Measurements from ENCODE around the gene PDGFC. TPM values are rescaled to one million over a fixed set of nuclear protein-coding genes. Genes with fewer than 3 reads are reported as not detected.

Gene PDGFC
- total RNA-seq, 2 donors from 2014 or later: 0.40 to 4.8 TPM

DNA sequence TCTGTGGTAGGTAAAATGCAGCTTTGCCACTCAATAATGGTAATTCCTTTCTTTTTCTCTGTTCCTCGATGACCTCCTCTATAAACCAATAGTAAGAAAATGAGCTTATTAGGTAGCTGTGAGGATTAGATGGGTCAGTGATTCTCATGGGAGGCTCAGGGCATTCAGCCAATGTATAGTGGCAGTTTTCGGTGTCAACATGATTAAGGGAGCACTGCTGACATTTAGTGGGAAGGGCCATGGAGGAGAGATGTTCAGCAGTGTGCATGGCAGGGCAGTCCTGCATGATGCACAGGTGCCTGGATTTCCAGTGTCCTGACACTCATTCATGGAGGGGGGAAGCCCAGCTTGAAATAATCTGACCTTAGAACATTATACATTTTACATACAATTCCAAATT lies 232.8 kb downstream of the PDGFC start:
- H3K27me3 Mint-ChIP-seq: no peaks in the 10 kb centered on the region
- no peak for ATAC-seq
- no peak for DNase-seq
- H3K4me3 Mint-ChIP-seq: no peak overlapping the region
- no peaks in the 10 kb centered on the region for H3K4me1 Mint-ChIP-seq
- no peak overlapping the region for H3K27ac Mint-ChIP-seq
- H3K9me3 ChIP-seq (ENCODE audit: control insufficient read depth, low read length, poor library complexity, severe bottlenecking): no peaks in the 10 kb centered on the region
- H3K36me3 Mint-ChIP-seq (ENCODE audit: low read depth): no peaks in the 10 kb centered on the region

DNA sequence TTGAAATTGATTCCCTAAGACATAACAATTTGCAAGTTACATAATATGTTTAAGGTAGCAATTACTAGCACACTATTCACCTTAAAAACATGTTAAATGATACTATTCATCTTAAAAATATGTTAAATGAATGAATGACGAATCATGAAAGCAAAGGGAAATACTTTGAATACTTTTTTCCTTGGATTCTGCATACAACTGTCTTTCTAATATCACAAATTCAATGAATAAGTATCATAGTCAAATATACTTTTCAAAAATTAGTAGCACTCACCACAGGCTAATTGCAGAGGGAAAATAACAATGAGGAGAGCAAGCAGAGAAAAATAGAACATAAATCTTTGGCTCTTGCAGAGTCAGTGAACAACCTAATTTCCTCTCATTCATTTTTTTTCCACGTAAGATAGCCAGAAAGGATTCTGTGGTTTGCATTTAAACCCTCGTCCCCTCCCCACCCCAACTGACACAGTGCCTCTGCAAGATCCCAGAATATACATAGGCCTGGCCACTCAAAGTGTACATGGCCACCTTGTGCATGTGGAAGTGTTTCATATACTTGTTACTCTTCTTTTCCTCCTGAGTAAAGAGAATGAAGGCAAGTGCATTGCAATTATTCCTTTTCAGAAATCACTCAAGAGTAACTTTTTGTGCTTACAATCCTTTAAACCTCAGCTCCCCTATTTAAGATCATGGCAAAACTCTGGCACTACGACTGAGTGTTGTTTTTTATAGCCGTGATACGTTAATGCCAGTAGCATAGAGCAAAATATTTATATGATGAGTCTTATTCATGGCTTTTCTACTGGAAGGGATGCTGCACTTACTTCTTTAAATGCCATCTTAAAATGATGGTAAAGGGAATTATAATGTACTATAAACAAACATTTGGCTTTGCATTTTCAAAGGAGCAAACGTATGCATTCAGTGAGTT lies 236.4 kb downstream of the PDGFC start:
- H3K36me3 Mint-ChIP-seq (ENCODE audit: low read depth): no peaks in the 10 kb centered on the region
- H3K4me1 Mint-ChIP-seq: no peaks in the 10 kb centered on the region
- no peak overlapping the region for H3K27ac Mint-ChIP-seq
- ATAC-seq (no peak), DNase-seq (no peak)
- H3K9me3 ChIP-seq (ENCODE audit: control insufficient read depth, low read length, poor library complexity, severe bottlenecking): no peaks in the 10 kb centered on the region
- H3K4me3 Mint-ChIP-seq: no peak overlapping the region
- no peaks in the 10 kb centered on the region for H3K27me3 Mint-ChIP-seq

DNA sequence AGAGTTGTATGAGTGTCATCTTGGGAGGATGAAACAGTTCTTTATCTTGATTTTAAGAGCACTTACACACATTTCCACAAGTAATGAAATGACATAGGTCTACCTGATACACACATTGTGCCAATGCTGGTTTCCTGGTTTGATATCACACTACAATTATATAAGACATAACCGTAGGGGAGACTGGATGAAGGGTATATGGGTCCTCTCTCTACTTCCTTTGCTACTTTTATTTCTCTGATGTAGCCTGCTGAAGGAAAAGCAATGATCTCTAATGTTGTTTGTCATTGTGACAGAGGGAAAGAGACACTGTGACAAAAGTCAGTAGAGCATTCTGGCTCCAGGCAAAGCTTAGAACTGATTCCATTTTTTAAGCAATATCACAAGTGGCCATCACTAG lies 238.0 kb downstream of the PDGFC start:
- no peak overlapping the region for H3K27ac Mint-ChIP-seq

DNA sequence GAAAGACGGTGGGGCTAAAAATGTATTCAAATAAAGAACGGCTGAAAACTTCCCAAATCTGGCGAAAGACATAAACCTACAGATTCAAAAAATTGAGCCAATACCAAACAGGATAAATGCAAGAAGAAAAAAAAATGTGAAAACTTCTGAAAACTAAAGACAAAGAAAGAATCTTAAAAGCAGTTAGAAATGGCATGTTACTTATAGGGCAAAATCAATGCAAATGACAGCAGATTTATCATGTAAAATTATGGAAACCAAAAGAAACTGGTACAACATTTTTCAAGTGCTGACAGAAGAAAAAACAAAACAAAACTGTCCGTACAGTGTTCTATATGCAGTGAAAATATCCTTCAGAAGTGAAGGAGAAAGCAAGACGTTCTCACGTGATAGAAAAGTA lies 239.0 kb downstream of the PDGFC start:
- Mint-ChIP-seq H3K27ac (no peak overlapping the region), H3K4me3 (no peak overlapping the region), H3K27me3 (no peaks in the 10 kb centered on the region), H3K4me1 (no peaks in the 10 kb centered on the region), H3K36me3 (ENCODE audit: low read depth) (no peaks in the 10 kb centered on the region)
- H3K9me3 ChIP-seq (ENCODE audit: control insufficient read depth, low read length, poor library complexity, severe bottlenecking): no peaks in the 10 kb centered on the region
- no peak for DNase-seq
- ATAC-seq: no peak

More for the DNA sequence above, 238.0 kb downstream of the PDGFC start:
- DNase-seq (no peak), ATAC-seq (no peak)
- H3K4me1 Mint-ChIP-seq: no peaks in the 10 kb centered on the region
- no peaks in the 10 kb centered on the region for H3K9me3 ChIP-seq (ENCODE audit: control insufficient read depth, low read length, poor library complexity, severe bottlenecking)
- no peaks in the 10 kb centered on the region for H3K36me3 Mint-ChIP-seq (ENCODE audit: low read depth)
- no peaks in the 10 kb centered on the region for H3K27me3 Mint-ChIP-seq
- no peak overlapping the region for H3K4me3 Mint-ChIP-seq

DNA sequence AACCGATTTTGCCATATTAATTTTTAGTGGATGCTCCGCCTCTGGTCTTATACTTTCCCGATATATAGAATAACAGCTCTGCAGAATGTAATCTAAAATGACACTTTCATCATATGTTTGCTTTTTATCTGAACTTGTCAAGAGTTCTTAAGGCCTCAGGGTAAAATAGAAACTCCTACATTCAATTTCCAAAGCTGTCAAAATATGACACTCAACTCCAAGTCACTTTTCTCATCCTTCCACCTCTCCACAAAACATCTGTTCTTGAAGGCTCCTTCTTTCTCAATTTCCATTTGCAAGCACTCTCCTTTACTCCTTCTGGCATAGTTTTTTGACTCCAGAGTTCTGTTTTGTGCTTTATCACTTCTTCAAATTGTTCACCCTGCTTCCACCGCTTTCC lies 242.2 kb downstream of the PDGFC start:
- no peaks in the 10 kb centered on the region for H3K4me1 Mint-ChIP-seq
- ATAC-seq (no peak), DNase-seq (no peak)
- no peak overlapping the region for H3K4me3 Mint-ChIP-seq
- no peaks in the 10 kb centered on the region for H3K36me3 Mint-ChIP-seq (ENCODE audit: low read depth)
- no peaks in the 10 kb centered on the region for H3K9me3 ChIP-seq (ENCODE audit: control insufficient read depth, low read length, poor library complexity, severe bottlenecking)
- no peak overlapping the region for H3K27ac Mint-ChIP-seq
- no peaks in the 10 kb centered on the region for H3K27me3 Mint-ChIP-seq

DNA sequence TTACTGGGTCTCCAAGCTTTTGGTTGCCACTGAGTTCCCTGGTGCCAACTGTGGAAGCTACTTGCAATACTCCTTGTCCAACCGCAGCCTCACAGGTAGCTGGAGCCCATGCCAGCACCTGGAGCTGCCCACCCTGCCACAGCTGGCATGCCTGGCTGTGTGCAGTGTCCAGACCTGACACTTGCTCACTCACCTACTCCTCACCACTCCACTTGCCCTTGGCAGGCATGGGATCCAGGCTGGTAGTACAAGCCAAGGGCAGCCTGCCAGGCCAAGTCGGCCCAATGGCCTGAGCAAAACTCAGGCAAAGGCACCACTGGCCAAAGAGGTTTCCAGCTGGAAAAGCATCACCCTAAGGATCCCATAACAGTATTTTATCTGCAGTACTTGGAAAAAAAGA lies 246.3 kb downstream of the PDGFC start:
- H3K4me1 Mint-ChIP-seq: no peaks in the 10 kb centered on the region
- H3K9me3 ChIP-seq (ENCODE audit: control insufficient read depth, low read length, poor library complexity, severe bottlenecking): no peaks in the 10 kb centered on the region
- DNase-seq (no peak), ATAC-seq (no peak)
- no peak overlapping the region for H3K4me3 Mint-ChIP-seq
- no peak overlapping the region for H3K27ac Mint-ChIP-seq
- H3K27me3 Mint-ChIP-seq: no peaks in the 10 kb centered on the region
- no peaks in the 10 kb centered on the region for H3K36me3 Mint-ChIP-seq (ENCODE audit: low read depth)

DNA sequence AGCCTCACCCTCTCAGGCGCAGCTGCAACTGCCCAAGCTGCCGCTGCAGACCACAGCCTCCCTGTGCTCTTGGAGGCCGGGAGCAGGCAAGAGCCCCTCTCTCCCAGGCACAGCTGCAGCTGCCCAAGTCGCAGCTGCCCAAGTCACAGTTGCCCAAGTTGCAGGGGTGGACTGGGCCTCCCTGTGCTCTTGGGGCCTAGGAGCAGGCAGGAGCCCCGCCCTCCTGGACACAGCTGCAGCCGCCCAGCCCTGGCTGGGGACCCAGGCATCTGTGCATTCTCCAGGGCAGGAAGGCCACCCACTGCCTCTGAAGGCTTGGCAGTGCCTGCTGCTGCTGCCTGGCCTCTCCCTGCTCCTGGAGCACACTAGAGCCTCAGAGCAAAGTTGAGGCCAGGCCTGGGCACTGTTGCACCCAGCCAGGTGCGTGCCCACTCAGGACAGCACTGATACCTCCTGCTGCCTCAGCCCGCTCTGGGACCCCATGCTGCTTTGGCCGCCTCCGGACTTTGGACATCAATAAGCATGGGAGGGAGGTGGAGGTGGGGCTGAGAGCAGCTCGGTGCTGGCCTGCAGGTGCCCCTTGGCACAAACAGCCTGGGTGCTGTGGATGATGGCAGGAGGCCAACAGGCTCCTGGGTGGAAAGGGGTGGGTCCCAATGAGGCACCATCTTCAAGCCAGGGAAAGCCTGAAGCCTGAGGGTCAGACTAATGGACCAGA lies 247.5 kb downstream of the PDGFC start:
- H3K36me3 Mint-ChIP-seq (ENCODE audit: low read depth): no peaks in the 10 kb centered on the region
- H3K27ac Mint-ChIP-seq: no peak overlapping the region
- no peak overlapping the region for H3K4me3 Mint-ChIP-seq
- DNase-seq: no peak
- no peaks in the 10 kb centered on the region for H3K27me3 Mint-ChIP-seq
- no peaks in the 10 kb centered on the region for H3K9me3 ChIP-seq (ENCODE audit: control insufficient read depth, low read length, poor library complexity, severe bottlenecking)
- no peak for ATAC-seq
- no peaks in the 10 kb centered on the region for H3K4me1 Mint-ChIP-seq

DNA sequence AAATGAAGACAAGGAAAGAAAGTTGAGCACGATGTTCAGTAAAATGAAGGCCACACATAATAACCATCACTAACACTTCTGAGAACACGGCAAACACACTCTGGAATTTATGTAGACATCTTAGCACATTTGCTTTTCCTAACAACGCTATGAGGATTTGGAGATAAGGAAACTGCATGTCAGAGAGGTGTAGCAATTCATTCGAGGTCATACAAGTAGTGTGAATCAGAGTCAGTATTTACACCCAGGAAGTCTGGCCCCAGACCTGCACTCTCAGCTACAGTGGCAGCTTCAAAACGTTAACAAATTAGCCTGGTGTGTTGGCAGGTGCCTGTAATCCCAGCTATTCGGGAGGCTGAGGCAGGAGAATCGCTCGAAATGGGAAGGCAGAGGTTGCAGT lies 253.4 kb downstream of the PDGFC start:
- H3K36me3 Mint-ChIP-seq (ENCODE audit: low read depth): no peaks in the 10 kb centered on the region
- no peak overlapping the region for H3K4me3 Mint-ChIP-seq
- no peak overlapping the region for H3K27ac Mint-ChIP-seq
- DNase-seq: no peak
- H3K27me3 Mint-ChIP-seq: no peaks in the 10 kb centered on the region
- H3K4me1 Mint-ChIP-seq: no peaks in the 10 kb centered on the region
- H3K9me3 ChIP-seq (ENCODE audit: control insufficient read depth, low read length, poor library complexity, severe bottlenecking): no peaks in the 10 kb centered on the region
- no peak for ATAC-seq

DNA sequence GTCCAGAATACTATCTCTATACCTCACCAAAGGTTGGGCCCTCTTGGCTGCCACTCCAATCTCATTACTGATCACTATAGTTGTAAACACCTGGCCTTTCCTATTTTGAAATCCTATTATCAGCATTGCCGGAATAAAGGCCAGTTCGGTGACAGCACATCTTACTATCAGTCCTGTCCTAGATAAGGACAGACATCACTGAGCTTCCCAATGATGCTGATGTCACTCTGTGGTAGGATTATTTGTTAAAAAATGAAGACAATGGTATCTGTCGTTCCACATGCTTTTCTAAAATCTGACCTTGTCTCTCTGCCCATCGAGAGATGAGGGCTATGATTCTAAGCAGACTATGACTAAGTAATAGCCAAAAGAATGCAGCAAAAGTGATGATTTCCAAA lies 260.4 kb downstream of the PDGFC start:
- ATAC-seq (no peak), DNase-seq (no peak)
- no peaks in the 10 kb centered on the region for H3K4me1 Mint-ChIP-seq
- H3K27me3 Mint-ChIP-seq: no peaks in the 10 kb centered on the region
- H3K4me3 Mint-ChIP-seq: no peak overlapping the region
- no peak overlapping the region for H3K27ac Mint-ChIP-seq
- no peaks in the 10 kb centered on the region for H3K36me3 Mint-ChIP-seq (ENCODE audit: low read depth)
- no peaks in the 10 kb centered on the region for H3K9me3 ChIP-seq (ENCODE audit: control insufficient read depth, low read length, poor library complexity, severe bottlenecking)

Other genes with a start within 250 kb of the PDGFC start
- not detected for gene GLRB, start 104.4 kb upstream of the PDGFC start, total RNA-seq
- not detected for gene GRIA2, start 248.9 kb upstream of the PDGFC start, total RNA-seq